Nucleus accumbens (tissue), 56 donors: ENCODE results near the gene SYTL3.
"Not testable (repeated sequence)": the region's sequence is repeated elsewhere in the genome, so short reads cannot be mapped to it uniquely, and the experiment has no call there.

Experiments
- DNase-seq, 56 donors: peaks; one replicate each; lab custom pipeline; 2025; lab: John Stamatoyannopoulos, UW

Gene SYTL3

DNA sequence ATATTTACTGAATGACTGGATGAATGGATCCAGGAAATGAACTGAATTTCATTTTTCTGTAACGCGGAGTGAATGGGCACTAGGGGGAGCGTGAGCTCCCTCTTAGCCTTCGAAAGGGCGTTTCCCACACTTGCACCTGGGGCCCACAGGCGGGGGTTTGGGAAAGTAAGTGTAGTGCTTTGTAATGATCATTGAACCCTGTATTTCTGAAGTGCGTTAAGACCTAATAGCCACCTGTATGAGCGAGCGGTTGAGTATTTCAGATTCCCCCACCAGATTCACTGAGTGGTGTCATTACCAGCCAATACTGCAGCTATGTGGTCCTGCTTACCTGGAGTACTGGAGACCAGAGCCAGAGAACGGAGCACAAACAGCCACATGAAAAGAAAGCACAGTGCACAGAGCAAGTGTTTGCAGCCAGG is 10.5 kb downstream of the SYTL3 start:
- no peak for DNase-seq

DNA sequence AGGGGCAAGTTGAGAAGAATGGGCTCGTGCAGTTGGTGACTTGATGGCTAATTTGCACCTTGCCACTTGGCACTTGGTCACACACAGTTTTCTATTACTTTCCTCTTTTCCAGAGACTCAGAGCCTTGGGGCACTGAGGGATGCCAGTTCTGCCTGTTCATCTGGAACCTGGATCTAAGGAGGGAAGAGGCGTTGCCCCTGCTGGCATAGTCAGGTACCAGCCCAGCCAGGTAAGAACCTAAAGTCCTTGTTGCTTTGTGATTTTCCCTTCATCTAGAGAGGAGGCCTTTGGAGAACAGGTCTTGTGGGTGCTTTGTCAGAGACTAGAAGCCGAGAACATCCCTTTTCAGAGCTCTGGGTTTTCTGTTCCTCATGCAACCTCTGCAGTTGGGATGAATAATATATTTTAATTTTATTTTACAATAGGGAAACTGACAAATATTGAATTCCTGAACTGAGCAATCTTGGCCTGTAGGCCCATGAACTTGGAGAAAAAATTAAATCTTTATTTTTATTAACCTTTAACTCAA is 11.4 kb downstream of the SYTL3 start:
- DNase-seq, result no peak

DNA sequence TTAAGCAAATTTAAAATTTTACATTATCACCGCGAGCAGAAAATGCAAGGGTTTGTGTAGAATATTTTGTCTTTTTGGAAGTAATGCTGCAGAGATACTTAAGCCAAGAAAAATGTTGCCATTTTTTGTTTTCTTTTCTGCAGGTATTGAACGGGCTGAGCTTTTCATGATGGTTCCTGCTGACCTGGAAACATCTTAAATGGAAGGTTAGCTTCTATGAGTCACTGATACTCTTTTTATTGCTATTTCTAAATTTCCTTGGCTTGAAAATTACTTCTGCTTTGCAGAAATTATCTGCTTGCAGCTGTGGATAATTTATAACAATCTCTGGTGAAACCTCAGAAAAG is 12.7 kb downstream of the SYTL3 start:
- no peak for DNase-seq

DNA sequence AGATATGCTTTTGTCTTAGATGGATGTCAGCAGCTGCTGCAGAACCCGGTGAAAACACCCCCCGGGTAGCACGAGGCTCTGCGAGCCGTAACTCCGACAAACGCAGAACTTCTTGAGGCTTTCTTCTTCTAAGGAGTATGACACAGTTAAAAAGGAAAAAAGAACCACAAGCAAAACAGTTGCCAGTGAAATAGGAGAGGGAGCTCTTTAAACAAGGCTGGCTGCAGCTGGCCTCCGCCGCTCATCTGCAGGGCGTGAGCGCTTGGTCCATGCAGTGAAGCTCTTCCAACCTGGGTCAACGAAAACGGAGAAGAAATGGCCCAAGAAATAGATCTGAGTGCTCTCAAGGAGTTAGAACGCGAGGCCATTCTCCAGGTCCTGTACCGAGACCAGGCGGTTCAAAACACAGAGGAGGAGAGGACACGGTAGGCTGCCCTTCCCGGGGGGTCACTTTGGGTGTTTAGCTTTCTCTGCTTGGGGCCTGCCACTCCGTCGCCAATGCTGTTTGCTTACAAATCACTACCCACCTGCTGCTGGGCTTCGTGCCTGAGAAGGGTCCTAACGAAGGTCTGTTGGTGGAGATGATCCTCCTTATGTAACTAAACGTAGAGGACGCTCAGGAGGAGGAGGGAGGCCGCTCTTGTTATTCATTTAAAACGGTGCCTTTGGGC is 13.2 kb downstream of the SYTL3 start:
- DNase-seq, result no peak

DNA sequence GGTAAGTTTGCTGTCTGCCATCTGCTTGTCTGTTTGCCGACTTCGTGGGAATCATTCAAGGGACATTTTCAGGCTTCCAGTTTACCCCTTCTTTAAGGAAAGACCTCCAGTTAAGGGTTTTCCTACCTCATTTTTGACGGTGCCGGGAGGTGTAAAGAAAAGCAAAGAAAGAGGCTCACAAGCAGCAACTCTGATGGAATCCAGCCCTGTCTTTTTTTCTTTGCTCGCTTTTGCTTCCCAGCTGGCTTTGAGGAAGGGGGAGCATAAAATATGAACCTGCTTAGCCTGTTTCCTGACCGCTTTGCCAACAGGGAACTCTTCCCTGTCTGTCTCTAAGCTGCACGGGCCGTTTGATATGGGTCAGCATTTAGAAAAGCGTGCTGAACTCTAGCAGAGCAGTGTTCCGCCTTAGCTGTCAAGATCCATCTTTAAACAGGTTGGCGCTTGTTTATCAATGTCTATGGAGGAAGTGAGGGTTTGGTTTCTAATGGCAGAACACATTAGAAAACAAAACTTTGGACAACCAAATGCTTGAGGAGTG is 13.8 kb downstream of the SYTL3 start:
- no peak for DNase-seq

DNA sequence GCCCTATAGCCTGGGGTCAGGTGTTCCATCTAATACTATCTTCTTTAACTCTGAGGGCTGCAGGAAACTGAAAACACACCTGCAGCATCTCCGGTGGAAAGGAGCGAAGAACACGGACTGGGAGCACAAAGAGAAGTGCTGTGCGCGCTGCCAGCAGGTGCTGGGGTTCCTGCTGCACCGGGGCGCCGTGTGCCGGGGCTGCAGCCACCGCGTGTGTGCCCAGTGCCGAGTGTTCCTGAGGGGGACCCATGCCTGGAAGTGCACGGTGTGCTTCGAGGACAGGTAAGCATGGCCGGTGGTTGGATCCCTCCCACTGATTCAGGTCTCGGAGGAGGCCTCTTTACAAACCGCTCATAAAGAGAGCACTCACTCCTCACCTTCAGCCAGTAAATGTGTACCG is 15.5 kb downstream of the SYTL3 start:
- no peak for DNase-seq

DNA sequence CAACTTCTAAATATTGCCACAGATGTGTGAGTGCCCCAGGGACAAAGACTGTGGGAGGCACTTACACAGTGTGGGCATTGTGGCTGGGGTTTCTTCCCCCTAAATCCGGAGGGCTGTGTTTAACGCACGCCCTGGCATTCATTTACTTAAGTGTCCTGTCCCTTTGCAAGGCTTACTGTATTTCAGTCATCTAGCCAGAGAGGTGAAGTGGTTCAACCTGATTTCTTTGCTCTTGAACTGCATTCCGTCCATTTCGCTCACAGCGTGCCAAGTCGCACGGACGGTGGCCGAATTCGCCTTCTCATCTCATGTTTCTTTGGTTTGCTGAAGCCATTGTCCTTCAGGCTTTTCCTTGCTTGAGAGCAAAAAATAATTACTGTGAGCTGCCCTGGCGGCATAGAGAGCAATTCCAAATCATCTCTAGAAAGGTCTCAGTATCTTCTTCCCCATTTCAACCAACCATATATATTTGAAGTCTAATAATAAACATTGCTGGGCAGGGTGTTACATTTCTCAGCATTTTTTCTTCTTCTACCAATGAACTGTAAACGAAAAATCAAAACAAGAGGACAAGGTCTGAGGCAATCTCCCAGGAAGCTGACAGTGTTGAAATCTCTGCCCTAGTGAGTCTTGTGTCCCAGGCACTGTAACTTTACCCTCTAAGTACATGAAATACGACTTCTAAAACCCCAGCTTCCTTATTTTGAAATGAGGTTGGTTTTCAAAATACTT is 16.9 kb downstream of the SYTL3 start:
- no peak for DNase-seq

DNA sequence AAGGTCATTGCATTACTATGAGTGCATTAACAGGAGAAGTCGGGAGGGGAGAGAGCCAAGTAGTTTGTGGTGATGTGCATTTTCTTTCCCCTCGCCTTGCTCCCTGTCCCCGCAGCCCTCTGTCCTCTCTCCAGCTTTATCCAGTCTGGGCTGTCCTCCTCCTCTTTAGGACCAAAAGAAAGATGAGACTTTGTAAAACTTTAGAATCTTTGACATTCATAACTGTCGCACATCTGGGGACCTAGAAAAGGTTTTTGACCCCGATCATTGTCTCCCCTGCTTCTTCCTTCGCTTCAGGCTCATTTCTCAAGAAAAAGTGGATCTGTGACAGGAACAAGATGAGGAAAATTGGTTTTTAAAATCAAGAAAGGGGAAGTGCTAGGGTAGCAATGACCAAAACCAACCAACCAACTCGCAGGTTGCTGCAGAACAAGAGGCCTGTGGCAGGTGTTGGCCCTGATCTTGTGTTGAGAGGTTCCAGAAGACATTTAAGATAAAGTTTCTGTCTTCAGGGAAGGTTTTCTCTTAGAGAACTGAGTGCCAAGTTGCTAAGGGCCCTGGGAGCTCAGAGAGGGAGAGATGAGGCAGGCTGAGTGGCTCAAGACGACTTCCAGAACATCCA is 17.6 kb downstream of the SYTL3 start:
- no peak for DNase-seq

DNA sequence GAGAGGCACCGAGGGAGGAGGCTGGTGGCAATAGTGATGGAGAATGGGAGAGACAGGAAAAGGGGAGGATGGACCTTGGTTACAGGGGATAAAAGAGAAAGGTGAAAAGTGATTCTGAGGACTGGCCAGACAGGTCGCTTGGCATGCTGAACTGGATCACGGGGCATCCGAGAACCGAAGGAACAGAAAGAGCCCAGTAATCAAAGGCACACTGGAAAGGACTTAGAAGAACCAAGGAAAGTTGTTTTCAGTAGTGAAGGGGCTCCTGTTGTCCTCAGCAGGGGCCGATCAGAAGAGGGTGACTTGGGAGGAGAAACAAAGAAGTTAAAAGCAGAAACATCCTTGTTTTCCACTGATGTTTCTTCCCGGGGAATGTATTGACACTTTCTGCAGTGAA is 18.9 kb downstream of the SYTL3 start:
- DNase-seq, result no peak

DNA sequence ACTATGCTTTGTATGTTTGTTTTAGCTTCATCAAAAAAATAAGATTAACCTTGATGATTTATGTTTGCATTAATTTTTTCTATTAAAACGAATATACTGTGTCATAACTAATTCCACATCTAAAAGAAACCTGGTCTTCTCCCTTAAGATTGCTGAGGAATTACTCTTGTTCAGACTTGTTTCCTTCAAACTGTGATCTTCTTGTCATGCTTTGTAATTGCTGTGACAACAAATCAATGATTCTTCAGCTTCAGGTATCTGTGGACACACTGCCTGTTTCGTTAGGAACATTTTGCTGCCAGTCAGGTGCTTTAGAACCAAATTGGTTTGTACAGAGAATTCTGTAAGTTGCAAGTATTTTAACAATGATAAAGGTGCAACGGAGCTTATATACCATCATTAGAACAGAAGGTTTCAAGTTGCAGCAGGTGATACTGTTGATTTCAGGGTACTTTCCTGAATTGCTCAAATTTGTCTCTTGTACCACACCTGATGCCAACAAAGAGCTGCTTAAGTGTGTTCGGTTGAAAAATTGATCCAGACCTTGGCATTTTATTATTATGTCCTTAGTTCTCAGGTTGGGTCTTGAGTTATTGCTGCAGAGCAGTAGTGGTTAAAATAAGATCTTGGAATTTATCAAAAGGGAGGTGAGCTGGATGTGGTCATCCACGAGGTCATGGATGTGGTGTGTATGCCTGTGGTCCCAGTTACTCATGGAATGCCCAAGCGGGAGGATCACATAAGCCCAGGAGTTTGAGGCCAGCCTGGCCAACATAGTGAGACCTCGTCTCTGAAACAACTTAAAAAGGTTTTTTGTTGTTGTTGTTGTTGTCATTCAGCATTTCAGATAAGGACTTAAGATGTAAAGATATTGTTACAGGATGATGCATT is 19.5 kb downstream of the SYTL3 start:
- no peak for DNase-seq

DNA sequence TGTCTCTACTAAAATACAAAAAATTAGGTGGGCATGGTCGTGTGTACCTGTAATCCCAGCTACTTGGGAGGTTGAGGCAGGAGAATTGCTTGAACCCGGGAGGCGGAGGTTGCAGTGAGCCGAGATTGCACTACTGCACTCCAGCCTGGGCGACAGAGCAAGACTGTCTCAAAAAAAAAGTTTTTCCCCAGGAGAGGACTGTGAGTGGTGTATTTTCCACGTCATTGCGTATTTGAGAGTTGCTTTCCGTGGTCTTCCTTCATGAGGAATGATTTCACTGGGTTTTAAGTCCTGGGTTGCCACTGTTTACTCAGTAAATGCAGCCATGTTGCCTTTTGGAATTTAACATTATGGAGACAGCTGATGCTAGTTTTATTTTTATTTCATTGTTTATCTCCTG is 22.3 kb downstream of the SYTL3 start:
- DNase-seq, result not testable (repeated sequence)

DNA sequence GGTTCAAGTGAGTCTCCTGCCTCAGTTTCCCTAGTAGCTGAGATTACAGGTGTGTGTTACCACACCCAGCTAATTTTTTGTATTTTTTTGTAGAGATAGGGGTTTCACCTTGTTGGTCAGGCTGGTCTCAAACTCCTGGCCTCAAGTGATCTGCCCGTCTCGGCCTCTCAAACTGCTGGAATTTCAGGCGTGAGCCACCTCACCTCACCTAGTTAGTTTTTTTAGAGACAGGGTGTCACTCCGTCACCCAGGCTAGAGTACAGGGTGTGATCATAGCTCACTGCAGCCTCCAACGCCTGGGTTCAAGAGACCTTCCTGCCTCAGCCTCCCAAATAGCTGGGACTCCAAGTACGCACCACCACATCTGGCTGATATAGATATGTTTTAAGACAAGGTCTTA is 22.9 kb downstream of the SYTL3 start:
- DNase-seq, result no peak

DNA sequence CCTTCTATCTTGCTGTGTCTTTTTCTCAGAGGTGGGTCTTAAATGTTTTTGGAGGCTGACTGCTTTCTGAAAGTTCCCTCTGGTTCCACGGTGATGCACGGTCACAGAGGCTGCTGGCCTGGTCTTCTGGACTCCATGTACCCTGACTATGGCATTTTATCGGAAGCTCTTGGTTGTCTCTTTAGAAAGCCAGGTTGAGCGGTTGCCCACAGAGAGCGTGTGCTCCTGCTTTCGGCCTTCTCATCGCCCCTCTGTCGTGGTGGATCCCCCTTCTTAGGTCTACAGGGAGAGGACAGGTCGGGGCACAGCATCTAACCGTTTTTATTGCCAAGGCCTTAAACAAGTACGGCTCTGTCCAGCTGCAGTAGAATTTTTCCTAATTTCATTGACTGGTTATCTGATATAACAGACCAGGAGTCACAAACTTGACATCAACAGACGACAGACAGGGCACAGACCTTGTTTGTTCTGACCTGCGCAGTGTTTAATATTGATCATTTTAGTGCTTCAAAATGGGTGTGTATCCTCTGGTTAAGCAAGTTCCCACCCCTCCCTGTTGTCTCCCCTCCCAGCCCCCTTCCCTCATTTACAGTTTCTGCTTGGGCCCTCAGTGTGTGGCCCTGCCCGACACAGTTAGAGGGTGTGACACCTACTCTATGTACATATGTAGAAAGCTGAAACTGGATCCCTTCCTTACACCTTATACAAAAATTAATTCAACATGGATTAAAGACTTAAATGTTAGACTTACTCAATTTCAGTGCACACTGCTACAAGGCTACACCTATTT is 24.7 kb downstream of the SYTL3 start:
- no peak for DNase-seq

DNA sequence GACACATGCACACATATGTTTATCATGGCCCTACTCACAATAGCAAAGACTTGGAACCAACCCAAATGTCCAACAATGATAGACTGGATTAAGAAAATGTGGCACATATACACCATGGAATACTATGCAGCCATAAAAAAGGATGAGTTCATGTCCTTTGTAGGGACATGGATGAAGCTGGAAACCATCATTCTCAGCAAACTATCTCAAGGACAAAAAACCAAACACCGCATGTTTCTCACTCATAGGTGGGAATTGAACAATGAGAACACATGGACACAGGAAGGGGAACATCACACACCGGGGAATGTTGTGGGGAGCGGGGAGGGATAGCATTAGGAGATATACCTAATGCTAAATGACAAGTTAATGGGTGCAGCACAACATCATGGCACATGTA is 27.2 kb downstream of the SYTL3 start:
- DNase-seq, result not testable (repeated sequence)

DNA sequence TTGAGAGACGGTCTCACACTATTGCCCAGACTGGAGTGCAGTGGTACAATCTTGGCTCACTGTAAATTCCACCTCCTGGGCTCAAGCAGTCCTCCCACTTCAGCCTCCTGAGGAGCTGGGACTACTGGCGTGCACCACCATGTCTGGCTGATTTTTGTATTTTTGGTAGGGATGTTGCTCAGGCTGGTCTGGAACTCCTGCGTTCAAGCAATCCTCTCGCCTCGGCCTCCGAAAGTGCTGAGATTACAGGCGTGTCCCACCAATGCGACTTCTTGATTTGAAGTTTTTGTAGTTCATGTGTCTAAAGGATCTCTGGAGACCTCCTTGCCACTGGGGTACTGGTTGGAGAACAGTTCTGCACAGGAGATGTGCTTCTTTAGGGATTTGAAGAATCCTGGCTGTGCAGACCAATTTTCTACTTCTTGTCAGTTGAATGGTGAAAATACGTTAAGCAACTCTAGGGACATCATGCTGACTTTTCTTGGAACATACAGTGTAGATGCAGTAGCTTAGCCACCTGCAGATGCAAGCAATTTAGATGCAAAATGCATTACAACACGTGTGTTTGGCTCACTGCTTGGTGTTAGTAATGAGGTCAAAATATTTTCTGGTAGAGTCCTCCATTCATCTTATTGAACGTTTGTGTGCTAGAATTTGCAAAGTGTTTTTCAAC is 28.2 kb downstream of the SYTL3 start:
- DNase-seq, result no peak

DNA sequence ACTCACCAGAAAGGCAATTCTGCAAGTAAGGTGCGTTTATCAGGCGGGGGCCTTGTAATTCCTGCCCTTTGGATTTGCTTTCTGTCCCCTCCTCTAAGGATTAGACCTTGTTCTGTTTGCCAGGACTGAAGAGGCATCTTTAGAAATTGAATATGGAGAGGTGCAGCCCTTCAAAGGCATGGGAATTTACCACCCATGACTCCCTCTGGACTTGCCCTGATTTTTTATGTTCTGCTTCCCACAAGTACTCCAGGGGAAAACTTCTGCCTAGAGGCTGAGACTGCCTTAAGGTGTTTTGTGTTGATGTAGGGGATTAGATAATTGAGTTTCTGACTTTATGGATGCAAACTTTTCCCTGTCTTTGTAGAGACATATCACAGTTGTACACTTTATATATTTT is 30.2 kb downstream of the SYTL3 start:
- DNase-seq, result no peak

DNA sequence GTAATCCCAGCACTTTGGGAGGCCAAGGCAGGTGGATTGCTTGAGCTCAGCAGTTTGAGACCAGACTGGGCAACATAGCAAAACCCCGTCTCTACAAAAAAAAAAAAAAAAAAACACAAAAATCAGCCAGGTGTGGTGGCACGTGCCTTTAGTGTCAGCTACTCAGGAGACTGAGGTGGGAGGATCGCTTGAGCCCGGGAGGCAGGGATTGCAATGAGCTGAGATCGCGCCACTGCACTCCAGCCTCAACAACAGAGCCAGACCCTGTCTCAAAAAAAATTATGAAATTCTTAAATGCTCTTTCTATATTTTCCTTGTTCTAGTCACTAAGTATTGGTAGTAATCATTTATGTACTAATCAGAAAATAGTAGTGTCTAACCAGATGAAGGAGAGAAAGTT is 30.6 kb downstream of the SYTL3 start:
- DNase-seq, result no peak

DNA sequence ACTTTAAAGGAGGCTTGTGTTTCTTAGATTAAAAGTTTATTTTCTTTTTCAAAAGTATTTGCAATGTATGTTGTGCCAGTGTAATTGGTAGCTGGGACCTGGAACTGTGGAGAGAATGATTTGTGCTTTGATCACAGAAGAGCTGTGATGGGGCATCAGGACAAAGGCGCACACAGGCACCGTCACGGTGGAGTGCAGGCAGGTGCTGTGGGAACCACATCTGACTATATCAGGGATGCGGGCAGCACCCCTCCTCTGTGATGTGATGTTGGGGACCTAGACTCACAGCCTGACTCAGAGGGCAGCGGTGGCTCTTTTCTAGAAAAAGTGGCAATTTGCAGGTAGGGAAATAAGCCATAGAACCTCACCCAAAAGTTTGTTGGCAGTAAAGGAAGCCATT is 34.5 kb downstream of the SYTL3 start:
- DNase-seq, result no peak

DNA sequence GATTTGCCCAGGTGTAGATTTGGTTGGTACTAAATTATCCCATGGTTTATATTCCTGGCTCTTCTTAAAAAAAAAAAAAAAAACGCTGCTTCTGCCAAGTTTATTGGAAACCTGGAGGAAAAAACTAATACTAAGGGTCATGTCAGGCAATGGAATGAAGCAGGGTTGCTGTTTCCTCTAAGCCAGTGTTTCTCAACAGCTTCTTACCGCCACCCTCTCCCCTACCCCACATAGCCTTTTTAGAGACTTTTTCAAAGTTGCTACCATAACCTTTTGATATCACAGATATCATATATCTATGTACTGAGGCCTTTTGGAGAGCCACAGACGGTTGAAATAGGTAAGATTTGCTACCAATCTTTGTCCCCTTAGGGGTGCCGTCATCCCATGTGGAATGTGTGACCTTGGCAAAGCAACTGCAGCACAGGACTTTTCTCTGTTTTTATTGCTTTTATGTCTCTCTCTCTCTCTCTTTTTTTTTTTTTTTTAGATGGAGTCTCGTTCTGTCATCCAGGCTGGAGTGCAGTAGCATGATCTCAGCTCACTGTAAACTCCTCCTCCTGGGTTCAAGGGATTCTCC is 35.0 kb downstream of the SYTL3 start:
- DNase-seq, result no peak
